ENCODE measurements around the gene TMEM185B.
"Not testable (repeated sequence)": the region's sequence is repeated elsewhere in the genome, so short reads cannot be mapped to it uniquely, and the experiment has no call there.

Gene TMEM185B

DNA sequence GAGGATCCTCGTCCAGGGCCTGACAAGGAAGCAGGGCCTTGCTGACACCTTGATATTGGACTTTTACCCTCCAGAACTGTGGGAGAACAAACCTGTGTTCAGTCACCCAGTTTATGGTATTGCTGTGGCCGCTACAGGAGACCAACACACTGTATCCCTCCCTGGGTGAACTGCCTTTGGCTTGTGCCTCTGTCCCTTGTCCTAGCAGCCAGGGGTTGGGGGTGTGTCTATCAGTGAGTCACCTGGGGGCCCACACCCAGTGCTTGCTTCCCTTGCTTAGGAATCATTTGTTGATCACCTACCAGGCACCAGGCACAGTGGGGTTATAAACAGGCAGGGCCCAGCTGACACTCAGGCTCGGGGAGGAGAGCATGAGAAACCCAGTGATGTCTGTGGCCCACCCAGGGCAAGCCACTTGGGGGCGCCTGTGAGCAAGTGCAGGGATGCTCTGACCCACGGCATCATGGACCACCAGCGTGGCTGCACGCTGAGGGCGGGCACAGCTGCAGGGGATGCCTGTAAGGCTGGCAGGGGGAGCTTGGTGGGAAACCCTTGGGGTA is 17.1 kb downstream of the TMEM185B start:
- no peak for DNase-seq (ENCODE audit: low spot score)

DNA sequence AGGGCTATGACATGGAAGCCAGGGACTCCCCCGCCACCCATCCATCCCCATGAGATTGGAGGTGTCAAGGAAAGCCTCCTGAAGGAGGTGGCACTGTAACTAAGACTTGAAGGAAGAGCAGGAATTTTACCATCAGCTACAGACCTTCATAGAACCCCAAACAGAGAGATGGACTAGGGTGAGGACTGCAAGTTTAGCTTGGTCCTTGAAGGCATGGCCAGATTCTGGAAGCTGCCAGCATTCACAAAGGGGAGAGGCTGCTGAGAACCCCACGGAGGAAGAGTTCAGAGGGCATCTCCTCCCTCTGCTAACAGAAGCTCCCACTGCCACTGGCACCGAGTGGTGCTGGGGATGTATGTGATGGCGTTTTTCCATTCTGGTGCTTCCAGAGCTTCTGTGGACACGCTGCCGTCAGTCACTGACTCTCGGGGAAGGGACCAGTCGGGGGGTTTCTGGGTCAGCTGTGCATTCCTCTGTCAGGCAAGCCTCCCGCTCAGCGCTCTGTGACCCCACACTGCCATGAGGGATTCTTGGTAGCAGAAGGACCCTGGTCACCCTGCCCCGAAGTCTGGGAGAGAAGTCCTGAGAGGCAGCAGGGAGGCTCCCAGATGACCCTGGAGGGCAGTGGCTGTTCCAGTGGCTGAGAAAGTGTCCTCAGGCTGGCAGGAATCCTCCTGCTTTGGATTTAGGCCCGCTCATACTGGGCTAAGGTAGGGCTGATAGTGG is 18.1 kb downstream of the TMEM185B start:
- no peak for DNase-seq (ENCODE audit: low spot score)

DNA sequence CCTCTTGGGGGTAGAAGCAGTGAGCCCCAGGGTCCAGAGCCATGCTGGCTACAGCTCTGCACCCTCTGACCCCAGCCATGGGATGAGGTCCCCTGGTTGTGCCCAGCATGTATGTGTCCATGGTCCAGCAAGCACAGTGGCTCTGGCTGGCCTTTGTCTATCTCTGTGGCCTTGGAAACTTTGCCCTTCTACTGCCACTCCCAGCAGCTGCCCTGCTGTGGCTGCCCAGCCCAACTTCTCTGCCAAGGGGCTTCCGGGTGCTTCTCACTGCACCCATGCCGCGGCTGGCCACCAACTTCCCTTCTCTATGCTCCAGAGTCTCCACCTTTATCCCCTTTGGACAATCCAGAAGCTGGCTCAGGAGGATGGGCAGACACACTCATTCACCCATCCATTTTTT is 18.8 kb downstream of the TMEM185B start:
- no peak for DNase-seq (ENCODE audit: low spot score)

DNA sequence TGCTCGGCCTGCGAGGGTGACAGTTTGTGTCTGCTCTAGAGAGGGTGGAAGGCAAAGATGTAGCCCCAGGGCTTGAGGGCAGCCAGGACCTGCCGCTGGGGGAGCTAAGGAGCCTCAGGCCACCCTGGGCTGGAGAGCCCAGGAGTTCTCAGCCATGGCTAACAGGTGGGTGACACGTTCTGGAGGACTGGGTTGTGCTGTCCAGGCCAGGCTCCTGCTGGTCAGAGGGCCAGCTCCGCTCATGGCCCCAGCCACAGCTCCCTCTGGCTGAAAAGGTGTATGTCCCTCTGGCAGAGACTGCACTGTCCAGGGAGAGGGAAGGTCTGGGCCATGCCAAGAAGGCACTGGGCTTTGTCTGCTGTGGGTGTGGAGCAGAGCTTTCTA is 19.2 kb downstream of the TMEM185B start:
- no peak for DNase-seq (ENCODE audit: low spot score)

DNA sequence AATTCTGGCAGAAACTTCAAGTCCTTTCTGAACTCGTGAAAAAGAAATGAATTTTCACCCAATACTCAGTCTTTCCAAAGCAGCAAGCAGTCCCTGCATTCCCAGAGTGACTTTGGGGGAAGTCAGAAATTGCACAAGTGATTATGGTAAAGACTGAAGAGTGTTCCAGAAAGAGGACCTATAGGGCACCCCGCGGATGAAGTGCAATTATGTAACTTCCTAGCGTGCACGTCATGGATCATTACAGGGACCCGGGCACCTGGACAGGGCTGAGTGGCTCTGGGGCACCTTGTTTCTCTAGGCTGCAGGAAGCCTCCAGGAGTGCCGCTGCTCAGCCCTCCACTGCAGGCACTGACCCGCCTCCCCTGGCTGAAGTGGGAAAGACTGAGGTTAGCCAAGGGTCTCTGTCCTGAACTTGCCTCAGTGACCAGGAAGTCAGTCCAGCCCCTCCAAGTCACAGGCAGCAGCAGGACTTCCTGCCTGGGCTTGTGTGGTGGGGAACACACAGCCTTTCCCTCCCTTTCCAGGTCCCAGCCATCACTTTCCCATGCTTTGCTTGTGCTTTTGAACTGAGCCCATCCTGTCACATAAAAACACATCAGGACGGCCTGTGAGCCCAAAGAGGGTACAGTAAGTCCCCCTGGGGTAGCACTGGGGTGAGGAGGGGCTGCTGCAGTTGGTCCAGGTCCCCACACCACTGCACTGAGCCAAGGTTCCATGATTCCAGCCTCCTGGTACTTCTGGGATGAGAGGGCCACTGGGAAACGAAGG is 19.8 kb downstream of the TMEM185B start:
- DNase-seq (ENCODE audit: low spot score), result no peak

DNA sequence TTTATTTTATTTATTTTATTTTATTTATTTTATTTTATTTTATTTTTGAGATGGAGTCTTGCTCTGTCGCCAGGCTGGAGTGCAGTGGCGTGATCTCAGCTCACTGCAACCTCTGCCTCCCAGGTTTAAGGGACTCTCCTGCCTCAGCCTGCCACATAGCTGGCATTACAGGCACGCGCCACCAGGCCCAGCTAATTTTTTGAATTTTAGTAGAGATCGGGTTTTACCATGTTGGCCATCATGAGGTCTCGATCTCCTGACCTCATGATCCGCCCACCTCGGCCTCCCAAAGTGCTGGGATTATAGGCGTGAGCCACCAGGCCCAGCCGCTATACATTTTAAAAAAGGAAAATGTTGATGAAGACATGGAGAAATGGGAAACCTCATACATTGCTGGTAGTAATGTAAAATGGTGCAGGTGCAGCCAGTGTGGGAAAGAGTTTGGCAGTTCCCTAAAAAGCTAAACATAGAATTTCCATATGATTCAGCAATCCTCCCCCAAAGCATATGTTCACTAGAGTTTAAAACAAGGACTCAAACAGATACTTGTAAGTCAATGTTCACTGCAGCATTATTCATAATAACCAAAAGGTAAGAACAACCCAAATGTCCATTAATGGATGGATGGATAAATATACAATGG is 23.3 kb downstream of the TMEM185B start:
- DNase-seq (ENCODE audit: low spot score), result not testable (repeated sequence)

DNA sequence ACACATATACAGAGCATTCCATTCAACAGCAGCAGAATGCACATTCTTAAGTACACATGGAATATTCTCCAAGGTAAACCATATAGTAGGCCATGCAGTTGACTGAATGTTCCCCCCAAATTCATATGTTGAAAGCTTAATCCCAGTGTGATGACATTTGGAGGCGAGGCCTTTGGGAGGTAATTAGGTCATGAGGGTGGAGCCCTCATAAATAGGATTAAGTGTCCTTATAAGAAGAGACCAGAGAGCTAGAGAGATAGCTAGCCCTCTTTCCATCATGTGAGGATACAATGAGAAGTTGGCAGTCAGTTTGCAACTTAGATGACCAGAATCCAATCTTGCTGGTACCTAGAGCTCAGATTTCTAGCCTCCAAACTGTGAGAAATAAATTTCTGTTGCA is 27.6 kb downstream of the TMEM185B start:
- DNase-seq (ENCODE audit: low spot score), result no peak

DNA sequence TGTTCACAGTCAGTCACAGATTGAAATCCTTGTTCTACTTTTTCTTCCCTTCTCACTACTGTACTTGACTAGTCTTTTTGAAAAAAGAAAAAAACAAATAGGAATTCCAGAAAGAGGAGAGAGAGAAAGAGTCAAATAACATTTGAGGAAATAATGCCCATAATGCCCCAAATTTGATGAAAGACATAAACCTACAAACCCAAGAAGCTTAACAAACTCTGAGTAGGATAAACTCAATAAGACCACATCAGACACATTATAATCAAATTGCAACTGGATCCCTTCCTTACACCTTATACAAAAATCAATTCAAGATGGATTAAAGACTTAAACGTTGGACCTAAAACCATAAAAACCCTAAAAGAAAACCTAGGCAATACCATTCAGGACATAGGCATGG is 30.9 kb downstream of the TMEM185B start:
- DNase-seq (ENCODE audit: low spot score), result no peak

DNA sequence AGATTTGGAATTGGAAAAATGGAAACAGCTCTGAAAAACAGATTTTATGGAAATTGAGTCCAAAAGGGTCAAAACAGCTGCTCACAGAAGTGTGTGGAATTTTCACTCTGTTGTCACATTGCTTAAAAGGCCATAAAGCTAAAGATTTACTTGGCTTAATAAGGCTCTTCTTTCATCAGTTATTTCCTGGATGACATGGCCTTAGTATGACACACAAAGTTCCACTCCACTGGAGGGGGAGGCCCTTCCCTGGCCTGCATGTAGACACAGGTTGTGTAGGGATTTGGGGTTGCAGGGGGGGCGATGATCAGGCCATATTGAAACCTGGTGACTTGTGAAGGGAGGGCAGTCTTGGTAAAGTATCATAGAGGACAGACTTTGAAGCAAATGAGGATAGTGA is 34.0 kb downstream of the TMEM185B start:
- DNase-seq (ENCODE audit: low spot score), result peak; percentile 74

DNA sequence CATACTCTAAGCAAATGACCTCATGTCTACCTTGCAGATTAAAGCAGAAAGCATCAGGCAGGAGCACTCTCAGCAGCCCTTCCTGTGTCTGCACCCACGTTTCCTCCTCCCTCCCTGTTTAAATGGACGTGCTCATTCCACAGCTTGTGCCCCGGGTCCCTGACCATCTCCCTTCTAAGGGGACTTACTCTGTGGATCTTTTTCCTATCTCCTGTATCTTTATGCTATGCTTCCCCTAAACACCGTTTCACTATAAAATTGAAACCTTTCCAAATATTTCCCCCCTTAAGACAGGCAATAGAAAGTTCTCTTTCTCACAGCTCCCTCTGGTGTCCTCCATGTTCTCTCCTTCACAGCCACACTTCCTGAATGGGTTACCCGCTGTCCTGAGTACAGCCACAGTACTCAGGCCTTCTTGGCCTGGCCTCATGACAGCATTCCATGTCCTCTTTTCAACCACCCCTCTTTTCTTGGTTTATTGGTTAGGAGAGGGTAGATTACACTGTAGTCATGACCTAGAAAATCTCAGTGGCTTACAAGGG is 41.1 kb downstream of the TMEM185B start:
- DNase-seq (ENCODE audit: low spot score), result no peak

DNA sequence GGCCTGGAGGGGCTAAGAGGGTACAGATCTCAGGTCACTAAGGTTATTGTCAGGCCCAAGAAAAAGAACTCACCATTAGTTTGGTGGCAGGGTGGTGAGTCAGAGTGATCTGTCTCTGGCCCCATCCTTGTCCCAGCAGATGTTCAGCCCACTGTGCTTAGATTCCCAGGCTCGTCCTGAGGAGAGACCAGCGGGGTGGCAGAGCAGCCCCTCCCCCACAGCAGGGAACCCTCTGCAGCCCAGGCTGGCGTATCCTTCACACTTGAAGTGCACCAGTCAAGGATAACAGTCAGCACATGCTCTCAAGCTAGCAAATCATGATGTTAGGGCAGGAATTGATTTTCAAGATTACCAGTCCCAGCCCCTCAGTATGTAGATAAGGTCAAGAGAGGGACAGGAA is 43.1 kb downstream of the TMEM185B start:
- DNase-seq (ENCODE audit: low spot score), result no peak

DNA sequence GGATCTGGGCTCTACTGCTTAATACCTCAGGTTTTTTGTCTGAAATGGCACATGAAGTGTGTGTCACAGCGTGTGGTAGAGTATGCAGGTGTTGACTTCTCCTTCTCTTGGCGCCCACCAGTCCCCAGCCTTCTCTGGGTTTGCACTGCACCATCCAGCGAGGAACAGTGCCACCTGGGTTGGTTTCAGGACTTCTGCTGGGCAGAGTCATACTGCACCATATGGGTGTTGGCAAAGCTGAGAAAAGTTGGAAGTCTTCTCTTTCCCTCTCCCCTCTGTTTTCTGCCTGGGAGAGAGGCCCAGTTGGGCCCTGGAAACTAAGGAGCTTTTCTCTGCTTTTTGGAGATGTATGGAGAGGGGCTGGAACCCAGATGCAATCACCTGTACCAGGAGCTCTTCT is 43.8 kb downstream of the TMEM185B start:
- no peak for DNase-seq (ENCODE audit: low spot score)

DNA sequence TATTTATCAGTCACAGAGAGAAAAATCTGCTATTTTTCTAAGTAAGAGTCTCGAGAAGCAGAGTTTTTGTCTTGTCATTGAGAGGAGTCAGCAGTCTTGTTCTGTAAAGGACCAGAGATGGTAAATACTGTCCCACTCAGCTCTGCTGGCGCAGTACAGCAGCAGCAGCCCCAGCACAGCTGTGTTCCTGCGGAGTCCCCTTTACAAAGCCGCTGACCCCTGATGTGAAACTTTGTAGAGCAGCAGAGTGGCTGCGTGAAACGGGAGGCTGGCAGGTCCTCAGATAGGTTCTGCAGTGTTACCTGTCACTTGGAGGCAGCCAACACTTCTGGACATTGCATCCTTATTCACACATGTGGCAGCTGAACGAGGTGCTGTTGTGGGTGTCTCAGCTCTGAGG is 45.2 kb downstream of the TMEM185B start:
- no peak for DNase-seq (ENCODE audit: low spot score)

DNA sequence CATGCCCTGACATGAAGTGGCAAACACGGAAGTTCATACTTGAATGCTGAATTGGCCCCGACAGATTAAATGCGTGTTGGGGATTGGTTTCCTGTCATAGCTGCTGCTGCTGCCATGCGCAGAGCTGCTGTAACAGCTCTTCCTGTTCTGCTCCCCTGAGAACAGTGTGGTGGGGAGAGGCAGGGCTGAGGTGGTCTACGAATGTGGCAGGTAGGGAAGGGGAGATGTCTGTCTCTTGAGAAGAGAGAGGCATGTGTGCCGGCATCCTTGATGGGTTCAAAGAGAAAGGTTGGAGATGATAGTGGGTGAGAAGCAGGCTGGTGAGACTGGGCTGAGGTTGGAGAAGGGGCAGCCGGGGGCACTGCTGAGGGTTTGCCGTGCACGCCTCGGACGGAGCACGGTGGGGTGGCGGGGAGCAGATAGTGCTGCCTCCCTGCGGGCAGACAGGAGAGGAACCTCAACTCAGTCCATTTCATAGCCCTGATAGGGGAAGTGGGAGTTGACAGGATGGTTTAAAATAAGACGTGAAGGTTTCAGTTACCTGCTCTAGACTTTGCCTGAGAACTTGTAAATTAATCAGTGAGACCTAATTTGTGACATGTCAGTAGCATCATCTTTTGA is 46.1 kb downstream of the TMEM185B start:
- DNase-seq (ENCODE audit: low spot score), result no peak

DNA sequence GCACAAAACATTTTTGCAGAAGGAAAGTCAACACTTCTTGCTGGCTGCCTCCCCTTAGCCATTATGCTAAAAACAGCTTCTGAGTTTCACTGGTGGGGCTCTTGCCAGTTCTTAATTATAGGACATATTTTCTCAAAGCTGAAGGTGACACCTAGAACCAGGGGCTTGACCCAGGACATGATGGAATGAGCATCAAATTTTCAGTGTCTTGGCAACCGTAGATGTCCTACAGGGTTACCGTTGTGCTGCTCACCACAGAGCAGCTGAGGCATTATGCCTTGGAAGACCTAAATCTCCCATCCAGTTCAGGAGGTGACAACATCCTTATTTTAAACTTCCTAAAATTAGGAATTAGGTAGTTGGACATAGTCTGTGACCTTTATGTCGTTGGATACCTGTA is 46.7 kb downstream of the TMEM185B start:
- DNase-seq (ENCODE audit: low spot score), result no peak

DNA sequence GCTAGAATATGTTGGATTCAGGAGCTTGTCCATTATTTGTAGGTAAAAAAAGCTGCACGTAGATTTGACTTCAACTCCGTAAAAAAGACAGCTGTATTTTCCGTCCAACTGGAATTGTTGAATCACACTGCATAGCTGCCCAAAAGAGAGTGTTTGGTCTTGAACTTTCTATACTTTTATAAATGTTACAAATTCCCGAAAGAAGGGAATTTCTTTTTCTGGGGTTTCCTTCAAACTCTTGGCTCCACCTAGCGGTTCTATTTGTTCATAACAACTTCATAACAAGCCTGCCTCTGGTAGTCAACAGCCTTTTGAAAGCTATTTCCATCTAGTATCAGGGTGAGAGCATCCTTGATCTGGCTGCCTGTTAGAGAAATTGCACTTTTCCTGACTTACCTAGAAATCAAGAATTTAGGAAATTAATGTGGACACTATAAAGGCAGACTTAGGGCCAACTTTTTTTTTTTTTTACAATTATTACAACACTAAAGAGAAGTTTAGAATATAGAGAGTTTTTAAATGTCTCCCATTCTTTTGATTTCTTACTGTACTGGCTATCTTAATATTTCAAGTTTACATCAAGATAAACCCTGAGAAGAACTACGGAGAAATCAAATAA is 48.1 kb downstream of the TMEM185B start:
- DNase-seq (ENCODE audit: low spot score), result peak; percentile 56
